CD4-positive, alpha-beta T cell treated with Interleukin-4 for 4 hours (primary cell): Measurements from ENCODE around the gene ARHGAP36.

Experiments
- DNase-seq: peaks from one replicate; pipeline ENCODE4 v3.0.0-alpha.2; 2020

Gene ARHGAP36

DNA sequence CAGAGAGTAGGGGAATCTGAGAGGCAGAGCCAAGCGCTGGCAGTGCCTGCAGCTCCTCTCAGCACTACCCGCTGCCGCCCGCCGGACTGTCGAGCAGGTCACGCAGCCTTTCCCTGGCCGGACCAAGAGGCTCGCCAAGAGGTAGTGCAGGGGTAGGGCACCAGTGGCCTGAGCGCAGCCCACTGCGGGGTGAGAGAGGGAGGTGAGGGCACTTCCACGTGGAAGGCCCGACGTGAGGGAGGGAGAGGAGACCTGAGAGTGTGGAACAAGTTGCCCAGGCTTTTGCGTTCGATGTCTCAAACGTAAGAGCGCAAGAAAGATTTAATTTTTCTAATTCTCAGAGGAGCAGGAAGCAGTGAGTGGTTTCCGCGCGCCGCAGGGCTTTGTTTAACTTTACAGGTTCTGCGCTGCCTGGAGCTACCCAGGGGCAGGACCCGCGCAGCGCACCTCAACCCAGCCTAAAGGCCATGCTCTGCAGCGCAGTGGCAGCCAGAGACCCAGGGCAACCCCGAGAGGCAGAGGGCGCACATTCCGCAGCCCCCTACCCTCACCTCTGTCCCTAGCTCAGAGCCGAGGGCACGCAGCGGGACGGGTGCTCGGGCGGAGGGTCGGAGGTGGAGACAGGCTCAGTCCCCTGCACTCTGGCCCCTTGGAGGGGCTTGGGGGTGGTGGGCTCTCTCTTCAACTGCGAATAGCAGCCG is 14.9 kb downstream of the ARHGAP36 start:
- DNase-seq: no peak

DNA sequence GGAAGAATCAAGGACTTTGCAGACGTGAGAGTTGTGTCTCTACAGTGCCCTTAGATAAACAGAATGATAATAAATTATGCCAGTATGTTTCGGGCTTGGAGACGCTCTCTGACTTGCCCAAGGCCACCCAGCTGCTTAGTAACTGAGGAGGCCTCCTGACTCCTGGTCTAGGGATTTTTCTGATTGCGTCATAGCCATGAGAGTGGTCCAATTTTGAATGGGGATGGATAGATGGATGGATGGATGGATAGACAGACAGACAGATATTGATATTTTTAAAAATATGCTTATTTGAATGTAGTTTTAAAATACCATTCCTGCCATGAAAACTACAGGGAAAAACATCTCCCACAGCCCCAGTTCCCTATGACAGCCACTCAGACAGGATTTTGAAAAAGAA is 15.5 kb downstream of the ARHGAP36 start:
- no peak for DNase-seq

DNA sequence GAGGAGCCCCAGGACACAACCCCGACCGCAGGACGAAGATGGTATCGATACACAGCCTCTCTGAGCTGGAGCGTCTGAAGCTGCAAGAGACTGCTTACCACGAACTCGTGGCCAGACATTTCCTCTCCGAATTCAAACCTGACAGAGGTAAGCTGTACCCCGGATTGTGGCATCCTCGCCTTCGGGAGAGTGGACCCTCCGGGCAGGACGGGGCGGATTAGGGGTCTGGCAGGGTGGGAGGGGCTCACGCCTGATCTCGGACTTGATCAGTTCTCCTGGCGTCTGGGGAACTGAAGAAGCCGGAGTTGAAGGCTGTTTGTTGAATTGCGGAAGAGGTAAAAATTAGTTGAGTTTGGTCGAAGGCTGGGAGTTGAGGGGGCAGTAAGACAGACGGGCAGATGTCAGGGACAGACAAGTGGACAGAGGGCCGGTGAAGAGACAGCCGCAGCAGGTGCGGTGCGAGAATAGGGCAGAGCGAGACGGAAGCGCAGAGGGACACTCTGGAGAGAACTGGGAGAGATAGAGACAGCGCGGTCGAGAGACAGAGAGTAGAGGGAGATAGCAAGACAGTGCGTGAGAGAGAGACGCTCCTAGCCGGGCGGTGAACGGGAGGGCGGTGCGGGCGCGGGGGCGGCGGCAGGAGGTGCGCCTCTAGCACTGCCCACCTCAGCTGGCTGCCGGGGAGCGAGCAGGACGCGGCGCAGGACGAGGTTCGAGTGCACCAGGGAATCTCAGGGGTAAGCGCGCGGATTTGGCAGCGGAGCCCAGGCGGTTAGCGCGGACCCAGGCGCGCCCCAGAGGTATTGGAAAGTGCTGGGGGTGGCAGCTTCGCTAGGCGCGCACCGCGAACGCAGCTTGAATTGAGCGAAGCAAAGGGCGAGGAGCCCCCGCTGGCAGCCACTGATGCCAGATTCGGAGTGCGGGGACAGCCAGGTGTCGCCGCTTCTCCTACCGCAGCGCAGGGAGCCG is 23.9 kb downstream of the ARHGAP36 start:
- no peak for DNase-seq

DNA sequence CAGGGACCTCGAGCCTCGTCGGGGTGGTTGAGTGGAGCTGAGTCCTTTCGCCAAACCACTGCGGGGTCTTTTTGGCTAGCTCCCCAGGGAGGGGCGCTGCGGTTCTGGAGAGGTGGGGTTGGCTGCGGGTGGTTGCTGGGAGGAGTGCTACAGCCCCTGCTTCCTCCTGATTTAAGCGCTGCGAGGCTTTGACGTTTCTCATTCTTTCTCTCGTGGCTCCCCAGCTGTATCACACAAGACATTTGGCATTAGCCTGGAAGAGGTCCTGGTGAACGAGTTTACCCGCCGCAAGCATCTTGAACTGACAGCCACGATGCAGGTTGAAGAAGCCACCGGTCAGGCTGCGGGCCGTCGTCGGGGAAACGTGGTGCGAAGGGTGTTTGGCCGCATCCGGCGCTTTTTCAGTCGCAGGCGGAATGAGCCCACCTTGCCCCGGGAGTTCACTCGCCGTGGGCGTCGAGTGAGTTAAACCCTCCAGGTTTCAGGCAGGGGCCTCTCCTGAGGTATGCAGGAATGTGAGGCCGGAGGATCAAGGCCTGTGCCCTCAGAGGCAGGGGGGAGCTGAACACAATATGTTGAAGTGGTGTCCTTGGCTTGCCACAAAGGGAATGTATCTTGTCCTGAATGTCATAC is 25.5 kb downstream of the ARHGAP36 start:
- no peak for DNase-seq

DNA sequence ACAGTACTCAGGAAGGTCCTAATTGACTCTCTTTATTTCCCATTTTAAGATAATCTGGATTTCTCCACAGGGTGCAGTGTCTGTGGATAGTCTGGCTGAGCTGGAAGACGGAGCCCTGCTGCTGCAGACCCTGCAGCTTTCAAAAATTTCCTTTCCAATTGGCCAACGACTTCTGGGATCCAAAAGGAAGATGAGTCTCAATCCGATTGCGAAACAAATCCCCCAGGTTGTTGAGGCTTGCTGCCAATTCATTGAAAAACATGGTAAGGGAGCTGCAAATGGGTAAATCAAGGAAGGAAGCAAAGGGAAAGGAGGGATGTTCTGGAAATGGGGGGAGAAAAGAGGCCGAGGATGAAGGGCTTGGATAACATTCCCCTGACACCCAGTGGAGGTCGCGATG is 26.0 kb downstream of the ARHGAP36 start:
- DNase-seq: no peak

DNA sequence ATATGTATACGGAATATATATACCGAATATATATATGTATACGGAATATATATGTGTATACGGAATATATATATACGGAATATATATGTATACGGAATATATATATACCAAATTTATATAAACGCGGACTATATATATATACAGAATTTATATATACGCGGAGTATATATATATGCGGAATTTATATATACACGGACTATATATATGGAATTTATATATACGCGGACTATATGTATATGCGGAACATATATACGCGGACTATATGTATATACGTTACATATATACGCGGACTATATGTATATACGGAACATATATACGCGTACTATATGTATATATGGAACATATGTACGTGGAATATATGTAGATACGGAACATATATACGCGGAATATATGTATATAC is 78.6 kb downstream of the ARHGAP36 start:
- no peak for DNase-seq

DNA sequence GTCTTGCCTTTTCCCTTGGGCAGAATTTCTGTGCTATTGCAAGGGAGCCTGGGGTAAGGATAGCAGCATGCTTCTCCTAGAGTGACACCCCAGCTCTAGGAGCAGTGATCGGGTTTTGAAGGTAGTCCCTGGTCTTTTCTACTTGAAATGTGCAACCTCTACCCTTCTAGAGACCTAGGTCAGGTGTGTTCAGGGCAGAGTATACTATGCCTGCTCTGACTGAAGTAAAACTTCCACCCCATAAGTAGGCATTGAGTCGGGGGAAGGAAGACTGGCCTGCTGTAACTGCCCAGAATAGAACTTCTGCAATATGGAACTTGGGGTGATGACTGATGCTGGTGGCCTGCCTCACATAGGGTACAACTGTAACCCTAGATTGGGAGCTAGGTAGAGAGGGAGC is 80.9 kb downstream of the ARHGAP36 start:
- DNase-seq: no peak
